ENCODE measurements around the gene SLFN11.

DNA sequence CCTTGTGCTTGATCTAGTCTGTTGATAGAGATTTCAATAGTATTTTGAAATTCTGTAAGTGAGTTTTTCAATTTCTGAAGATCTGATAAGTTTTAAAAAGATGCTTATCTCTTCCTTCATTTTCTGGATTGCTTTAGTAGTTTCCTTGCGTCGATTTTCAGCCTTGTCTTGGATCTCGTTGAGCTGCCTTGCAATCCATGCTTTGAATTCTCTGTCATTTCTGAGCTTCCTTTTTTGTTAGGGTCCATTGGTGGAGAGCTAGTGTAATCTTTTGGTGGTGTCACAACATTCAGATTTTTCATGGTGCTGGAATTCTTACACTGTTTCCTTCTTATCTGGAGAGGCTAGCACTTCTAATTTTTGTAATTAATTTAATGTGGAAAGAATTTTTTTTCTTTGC, 61.1 kb downstream of the SLFN11 start:
- no peak for TF ChIP-seq RAD21 (IDR thresholded peaks at IDR 0.05; ENCODE audit: low read length)
- TF ChIP-seq MXI1 (IDR thresholded peaks at IDR 0.05; ENCODE audit: borderline replicate concordance, low read depth, low read length) = no peak
- TF ChIP-seq POLR2A (IDR thresholded peaks at IDR 0.05; ENCODE audit: low read depth, low read length) = no peak
- TF ChIP-seq BHLHE40 (IDR thresholded peaks at IDR 0.05; ENCODE audit: low read depth, low read length) = no peak
- TF ChIP-seq, protein P1, sequence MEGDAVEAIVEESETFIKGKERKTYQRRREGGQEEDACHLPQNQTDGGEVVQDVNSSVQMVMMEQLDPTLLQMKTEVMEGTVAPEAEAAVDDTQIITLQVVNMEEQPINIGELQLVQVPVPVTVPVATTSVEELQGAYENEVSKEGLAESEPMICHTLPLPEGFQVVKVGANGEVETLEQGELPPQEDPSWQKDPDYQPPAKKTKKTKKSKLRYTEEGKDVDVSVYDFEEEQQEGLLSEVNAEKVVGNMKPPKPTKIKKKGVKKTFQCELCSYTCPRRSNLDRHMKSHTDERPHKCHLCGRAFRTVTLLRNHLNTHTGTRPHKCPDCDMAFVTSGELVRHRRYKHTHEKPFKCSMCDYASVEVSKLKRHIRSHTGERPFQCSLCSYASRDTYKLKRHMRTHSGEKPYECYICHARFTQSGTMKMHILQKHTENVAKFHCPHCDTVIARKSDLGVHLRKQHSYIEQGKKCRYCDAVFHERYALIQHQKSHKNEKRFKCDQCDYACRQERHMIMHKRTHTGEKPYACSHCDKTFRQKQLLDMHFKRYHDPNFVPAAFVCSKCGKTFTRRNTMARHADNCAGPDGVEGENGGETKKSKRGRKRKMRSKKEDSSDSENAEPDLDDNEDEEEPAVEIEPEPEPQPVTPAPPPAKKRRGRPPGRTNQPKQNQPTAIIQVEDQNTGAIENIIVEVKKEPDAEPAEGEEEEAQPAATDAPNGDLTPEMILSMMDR (conservative IDR thresholded peaks at IDR 0.05; ENCODE audit: low read depth, low read length) = no peak
- no peak for TF ChIP-seq RFX5 (IDR thresholded peaks at IDR 0.05; ENCODE audit: low read depth, low read length)

Data from IMR-90 (cell line).